WTC11 (cell line): ENCODE results near the gene BTC. TPM values are rescaled to one million over a fixed set of nuclear protein-coding genes. Genes with fewer than 3 reads are reported as not detected.

ENCODE experiments used
- ATAC-seq: fragments of 200-7000 bp; cut with Tn5 transposase; 2 replicates; pipeline ENCODE4 v1.10.0; 2021; ENCODE audit warnings: mild to moderate bottlenecking, moderate library complexity
- CTCF ChIA-PET: fragments of 300-600 bp; sonication (Branson Sonifier 250); formaldehyde crosslinking; loops from one replicate; lab custom pipeline; 2021; ENCODE audit warnings: antibody characterized with exemption; lab: Charles Lee
- POLR2A ChIA-PET: fragments of 350-600 bp; sonication (Branson Sonifier 250); formaldehyde crosslinking; loops from one replicate; lab custom pipeline; 2021; ENCODE audit warnings: antibody characterized with exemption; lab: Charles Lee
- DNase-seq: peaks from one replicate; pipeline ENCODE4 v3.0.0; 2021; ENCODE audit warnings: low spot score
- H3K27ac Mint-ChIP-seq: 2 replicates; pipeline ENCODE4 v1.8.0; 2021; ENCODE audit warnings: mixed read lengths
- H3K27me3 Mint-ChIP-seq: 2 replicates; pipeline ENCODE4 v1.8.0; 2021; ENCODE audit warnings: low read depth, mild to moderate bottlenecking, moderate library complexity, mixed read lengths
- H3K36me3 Mint-ChIP-seq: 2 replicates; pipeline ENCODE4 v1.8.0; 2021; ENCODE audit warnings: mixed read lengths
- H3K4me1 Mint-ChIP-seq: 2 replicates; pipeline ENCODE4 v1.8.0; 2022; ENCODE audit warnings: mixed read lengths
- H3K4me3 Mint-ChIP-seq: 2 replicates; pipeline ENCODE4 v1.8.0; 2021; ENCODE audit warnings: mild to moderate bottlenecking, moderate library complexity, mixed read lengths
- H3K9me3 Mint-ChIP-seq: 2 replicates; pipeline ENCODE4 v1.8.0; 2021; ENCODE audit warnings: mixed read lengths
- EMX1 ChIP-seq: fragments of 250-450 bp; sonication (Bioruptor Pico); IDR thresholded peaks from 2 replicates; pipeline ENCODE4 v1.8.0; 2021; ENCODE audit warnings: mild to moderate bottlenecking
- JUN ChIP-seq: sonication (generic); formaldehyde crosslinking; IDR thresholded peaks from 2 replicates; pipeline ENCODE4 v1.8.0; 2023; ENCODE audit warnings: mild to moderate bottlenecking, missing genetic modification reagents
- MXD4 ChIP-seq: fragments of 250-450 bp; sonication (Bioruptor Pico); IDR thresholded peaks from 2 replicates; pipeline ENCODE4 v1.8.0; 2021; ENCODE audit warnings: mild to moderate bottlenecking, moderate library complexity, borderline replicate concordance
- NFYB ChIP-seq: sonication (generic); formaldehyde crosslinking; conservative IDR thresholded peaks from 2 replicates; pipeline ENCODE4 v1.8.0; 2022; ENCODE audit warnings: low read depth, missing genetic modification reagents
- ZNF138 ChIP-seq: sonication (generic); formaldehyde crosslinking; conservative IDR thresholded peaks from 2 replicates; pipeline ENCODE4 v1.8.1; 2022; ENCODE audit warnings: mild to moderate bottlenecking, moderate library complexity, missing genetic modification reagents
- ZNF263 ChIP-seq: sonication (generic); formaldehyde crosslinking; IDR thresholded peaks from 2 replicates; pipeline ENCODE4 v1.8.1; 2022; ENCODE audit warnings: low read depth, mild to moderate bottlenecking, moderate library complexity, missing genetic modification reagents
- total RNA-seq: library from RNA; stranded (reverse); gene quantifications from 3 replicates; pipeline ENCODE4 v1.2.3, GENCODE V29; 2021
- TF ChIP-seq, protein P1 (sequence below): sonication (generic); formaldehyde crosslinking; IDR thresholded peaks from 2 replicates; pipeline ENCODE4 v1.8.0; 2023; ENCODE audit warnings: mild to moderate bottlenecking, missing genetic modification reagents
- TF ChIP-seq, protein P2 (sequence below): fragments of 250-450 bp; sonication (Bioruptor Pico); IDR thresholded peaks from 2 replicates; pipeline ENCODE4 v2.1.2; 2022; ENCODE audit warnings: mild to moderate bottlenecking, moderate library complexity
- TF ChIP-seq, protein P3 (sequence below): sonication (generic); formaldehyde crosslinking; IDR thresholded peaks from 2 replicates; pipeline ENCODE4 v1.8.1; 2022; ENCODE audit warnings: low read depth, missing genetic modification reagents, borderline replicate concordance
- TF ChIP-seq, protein P4 (sequence below): sonication (generic); formaldehyde crosslinking; IDR thresholded peaks from 2 replicates; pipeline ENCODE4 v1.8.1; 2023; ENCODE audit warnings: mild to moderate bottlenecking, missing genetic modification reagents, borderline replicate concordance
- TF ChIP-seq, protein P5 (sequence below): sonication (generic); formaldehyde crosslinking; IDR thresholded peaks from 2 replicates; pipeline ENCODE4 v1.8.0; 2023; ENCODE audit warnings: missing genetic modification reagents, mild to moderate bottlenecking, borderline replicate concordance
- TF ChIP-seq, protein P6 (sequence below): sonication (generic); formaldehyde crosslinking; IDR thresholded peaks from 2 replicates; pipeline ENCODE4 v1.8.1; 2023; ENCODE audit warnings: mild to moderate bottlenecking, missing genetic modification reagents, moderate library complexity
- TF ChIP-seq, protein P7 (sequence below): sonication (generic); formaldehyde crosslinking; IDR thresholded peaks from 2 replicates; pipeline ENCODE4 v1.8.1; 2023; ENCODE audit warnings: mild to moderate bottlenecking, moderate library complexity, missing genetic modification reagents
- TF ChIP-seq, protein P8 (sequence below): fragments of 250-450 bp; sonication (Bioruptor Pico); IDR thresholded peaks from 2 replicates; pipeline ENCODE4 v1.9.0; 2021; ENCODE audit warnings: mild to moderate bottlenecking

The BTC gene
- total RNA-seq, 1 experiment from 2014 or later: 0.07 TPM

DNA sequence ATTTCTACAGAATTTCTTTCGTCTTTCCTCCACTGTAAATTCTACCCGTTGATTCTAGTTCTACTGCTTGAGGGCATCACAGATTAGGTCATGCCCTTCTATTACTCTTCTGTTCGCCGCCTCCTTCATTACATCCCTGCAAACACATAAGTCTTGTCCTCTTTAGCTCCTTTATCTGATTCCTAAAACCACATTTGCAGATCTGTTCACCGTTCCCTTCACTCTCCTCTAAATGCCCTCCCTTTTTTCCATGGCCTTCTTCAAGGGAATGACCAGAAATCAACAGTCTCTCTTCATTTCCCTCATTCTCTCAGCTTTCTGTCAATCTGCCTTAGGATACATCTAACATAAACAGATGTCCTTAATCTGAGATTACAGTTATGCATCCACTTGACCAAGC, 43.1 kb downstream of the BTC start:
- no peak overlapping the region for H3K27ac Mint-ChIP-seq
- no peak overlapping the region for H3K4me3 Mint-ChIP-seq
- TF ChIP-seq, protein P1, sequence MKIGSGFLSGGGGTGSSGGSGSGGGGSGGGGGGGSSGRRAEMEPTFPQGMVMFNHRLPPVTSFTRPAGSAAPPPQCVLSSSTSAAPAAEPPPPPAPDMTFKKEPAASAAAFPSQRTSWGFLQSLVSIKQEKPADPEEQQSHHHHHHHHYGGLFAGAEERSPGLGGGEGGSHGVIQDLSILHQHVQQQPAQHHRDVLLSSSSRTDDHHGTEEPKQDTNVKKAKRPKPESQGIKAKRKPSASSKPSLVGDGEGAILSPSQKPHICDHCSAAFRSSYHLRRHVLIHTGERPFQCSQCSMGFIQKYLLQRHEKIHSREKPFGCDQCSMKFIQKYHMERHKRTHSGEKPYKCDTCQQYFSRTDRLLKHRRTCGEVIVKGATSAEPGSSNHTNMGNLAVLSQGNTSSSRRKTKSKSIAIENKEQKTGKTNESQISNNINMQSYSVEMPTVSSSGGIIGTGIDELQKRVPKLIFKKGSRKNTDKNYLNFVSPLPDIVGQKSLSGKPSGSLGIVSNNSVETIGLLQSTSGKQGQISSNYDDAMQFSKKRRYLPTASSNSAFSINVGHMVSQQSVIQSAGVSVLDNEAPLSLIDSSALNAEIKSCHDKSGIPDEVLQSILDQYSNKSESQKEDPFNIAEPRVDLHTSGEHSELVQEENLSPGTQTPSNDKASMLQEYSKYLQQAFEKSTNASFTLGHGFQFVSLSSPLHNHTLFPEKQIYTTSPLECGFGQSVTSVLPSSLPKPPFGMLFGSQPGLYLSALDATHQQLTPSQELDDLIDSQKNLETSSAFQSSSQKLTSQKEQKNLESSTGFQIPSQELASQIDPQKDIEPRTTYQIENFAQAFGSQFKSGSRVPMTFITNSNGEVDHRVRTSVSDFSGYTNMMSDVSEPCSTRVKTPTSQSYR (CRISPR knock-in tag): no peak
- TF ChIP-seq, protein P2, sequence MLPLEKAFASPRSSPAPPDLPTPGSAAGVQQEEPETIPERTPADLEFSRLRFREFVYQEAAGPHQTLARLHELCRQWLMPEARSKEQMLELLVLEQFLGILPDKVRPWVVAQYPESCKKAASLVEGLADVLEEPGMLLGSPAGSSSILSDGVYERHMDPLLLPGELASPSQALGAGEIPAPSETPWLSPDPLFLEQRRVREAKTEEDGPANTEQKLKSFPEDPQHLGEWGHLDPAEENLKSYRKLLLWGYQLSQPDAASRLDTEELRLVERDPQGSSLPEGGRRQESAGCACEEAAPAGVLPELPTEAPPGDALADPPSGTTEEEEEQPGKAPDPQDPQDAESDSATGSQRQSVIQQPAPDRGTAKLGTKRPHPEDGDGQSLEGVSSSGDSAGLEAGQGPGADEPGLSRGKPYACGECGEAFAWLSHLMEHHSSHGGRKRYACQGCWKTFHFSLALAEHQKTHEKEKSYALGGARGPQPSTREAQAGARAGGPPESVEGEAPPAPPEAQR (CRISPR knock-in tag): no peak
- TF ChIP-seq ZNF263: no peak
- TF ChIP-seq, all 79 proteins: peak for 0
- CTCF ChIA-PET: no interaction called here
- DNase-seq (no peak), ATAC-seq (no peak)
- no peaks in the 10 kb centered on the region for H3K9me3 Mint-ChIP-seq
- H3K4me1 Mint-ChIP-seq: 0 out of 2 replicates have a peak, but pooled peaks cover 3% of the 10 kb centered on the region
- POLR2A ChIA-PET: no interaction called here
- H3K27me3 Mint-ChIP-seq: no peaks in the 10 kb centered on the region
- H3K36me3 Mint-ChIP-seq: no peaks in the 10 kb centered on the region

DNA sequence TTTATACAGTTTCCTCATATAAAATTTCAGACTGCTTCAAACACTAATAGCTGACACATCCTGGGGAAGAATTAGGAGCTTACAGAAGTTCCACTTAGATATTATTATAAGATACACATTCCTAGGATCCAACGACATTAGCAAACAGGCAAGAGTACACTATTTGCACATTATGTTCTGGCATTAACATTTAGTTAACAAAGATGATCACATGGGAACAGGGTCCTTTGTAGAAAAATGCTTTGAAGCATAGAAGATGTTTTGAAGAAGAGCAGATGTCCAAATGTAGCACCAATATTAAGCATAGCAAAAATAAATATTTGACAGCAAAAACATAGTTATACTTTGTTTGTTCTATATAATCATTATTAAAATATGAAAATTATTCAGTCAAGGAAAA, 52.1 kb downstream of the BTC start:
- ATAC-seq: no peak
- Mint-ChIP-seq H3K4me3 (no peak overlapping the region), H3K36me3 (no peaks in the 10 kb centered on the region), H3K4me1 (no peaks in the 10 kb centered on the region), H3K9me3 (no peaks in the 10 kb centered on the region), H3K27ac (no peak overlapping the region), H3K27me3 (no peaks in the 10 kb centered on the region)
- CTCF ChIA-PET: no interaction called here
- POLR2A ChIA-PET: no interaction called here
- no peak for DNase-seq
- TF ChIP-seq, protein P3, sequence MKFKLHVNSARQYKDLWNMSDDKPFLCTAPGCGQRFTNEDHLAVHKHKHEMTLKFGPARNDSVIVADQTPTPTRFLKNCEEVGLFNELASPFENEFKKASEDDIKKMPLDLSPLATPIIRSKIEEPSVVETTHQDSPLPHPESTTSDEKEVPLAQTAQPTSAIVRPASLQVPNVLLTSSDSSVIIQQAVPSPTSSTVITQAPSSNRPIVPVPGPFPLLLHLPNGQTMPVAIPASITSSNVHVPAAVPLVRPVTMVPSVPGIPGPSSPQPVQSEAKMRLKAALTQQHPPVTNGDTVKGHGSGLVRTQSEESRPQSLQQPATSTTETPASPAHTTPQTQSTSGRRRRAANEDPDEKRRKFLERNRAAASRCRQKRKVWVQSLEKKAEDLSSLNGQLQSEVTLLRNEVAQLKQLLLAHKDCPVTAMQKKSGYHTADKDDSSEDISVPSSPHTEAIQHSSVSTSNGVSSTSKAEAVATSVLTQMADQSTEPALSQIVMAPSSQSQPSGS (CRISPR knock-in tag): no peak
- TF ChIP-seq, protein P4, sequence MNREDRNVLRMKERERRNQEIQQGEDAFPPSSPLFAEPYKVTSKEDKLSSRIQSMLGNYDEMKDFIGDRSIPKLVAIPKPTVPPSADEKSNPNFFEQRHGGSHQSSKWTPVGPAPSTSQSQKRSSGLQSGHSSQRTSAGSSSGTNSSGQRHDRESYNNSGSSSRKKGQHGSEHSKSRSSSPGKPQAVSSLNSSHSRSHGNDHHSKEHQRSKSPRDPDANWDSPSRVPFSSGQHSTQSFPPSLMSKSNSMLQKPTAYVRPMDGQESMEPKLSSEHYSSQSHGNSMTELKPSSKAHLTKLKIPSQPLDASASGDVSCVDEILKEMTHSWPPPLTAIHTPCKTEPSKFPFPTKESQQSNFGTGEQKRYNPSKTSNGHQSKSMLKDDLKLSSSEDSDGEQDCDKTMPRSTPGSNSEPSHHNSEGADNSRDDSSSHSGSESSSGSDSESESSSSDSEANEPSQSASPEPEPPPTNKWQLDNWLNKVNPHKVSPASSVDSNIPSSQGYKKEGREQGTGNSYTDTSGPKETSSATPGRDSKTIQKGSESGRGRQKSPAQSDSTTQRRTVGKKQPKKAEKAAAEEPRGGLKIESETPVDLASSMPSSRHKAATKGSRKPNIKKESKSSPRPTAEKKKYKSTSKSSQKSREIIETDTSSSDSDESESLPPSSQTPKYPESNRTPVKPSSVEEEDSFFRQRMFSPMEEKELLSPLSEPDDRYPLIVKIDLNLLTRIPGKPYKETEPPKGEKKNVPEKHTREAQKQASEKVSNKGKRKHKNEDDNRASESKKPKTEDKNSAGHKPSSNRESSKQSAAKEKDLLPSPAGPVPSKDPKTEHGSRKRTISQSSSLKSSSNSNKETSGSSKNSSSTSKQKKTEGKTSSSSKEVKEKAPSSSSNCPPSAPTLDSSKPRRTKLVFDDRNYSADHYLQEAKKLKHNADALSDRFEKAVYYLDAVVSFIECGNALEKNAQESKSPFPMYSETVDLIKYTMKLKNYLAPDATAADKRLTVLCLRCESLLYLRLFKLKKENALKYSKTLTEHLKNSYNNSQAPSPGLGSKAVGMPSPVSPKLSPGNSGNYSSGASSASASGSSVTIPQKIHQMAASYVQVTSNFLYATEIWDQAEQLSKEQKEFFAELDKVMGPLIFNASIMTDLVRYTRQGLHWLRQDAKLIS (CRISPR knock-in tag): no peak
- TF ChIP-seq EMX1 (CRISPR knock-in tag) (no peak), NFYB (no peak), ZNF263 (no peak), JUN (CRISPR knock-in tag) (no peak), MXD4 (CRISPR knock-in tag) (no peak), ZNF138 (CRISPR knock-in tag) (no peak)
- TF ChIP-seq, protein P5, sequence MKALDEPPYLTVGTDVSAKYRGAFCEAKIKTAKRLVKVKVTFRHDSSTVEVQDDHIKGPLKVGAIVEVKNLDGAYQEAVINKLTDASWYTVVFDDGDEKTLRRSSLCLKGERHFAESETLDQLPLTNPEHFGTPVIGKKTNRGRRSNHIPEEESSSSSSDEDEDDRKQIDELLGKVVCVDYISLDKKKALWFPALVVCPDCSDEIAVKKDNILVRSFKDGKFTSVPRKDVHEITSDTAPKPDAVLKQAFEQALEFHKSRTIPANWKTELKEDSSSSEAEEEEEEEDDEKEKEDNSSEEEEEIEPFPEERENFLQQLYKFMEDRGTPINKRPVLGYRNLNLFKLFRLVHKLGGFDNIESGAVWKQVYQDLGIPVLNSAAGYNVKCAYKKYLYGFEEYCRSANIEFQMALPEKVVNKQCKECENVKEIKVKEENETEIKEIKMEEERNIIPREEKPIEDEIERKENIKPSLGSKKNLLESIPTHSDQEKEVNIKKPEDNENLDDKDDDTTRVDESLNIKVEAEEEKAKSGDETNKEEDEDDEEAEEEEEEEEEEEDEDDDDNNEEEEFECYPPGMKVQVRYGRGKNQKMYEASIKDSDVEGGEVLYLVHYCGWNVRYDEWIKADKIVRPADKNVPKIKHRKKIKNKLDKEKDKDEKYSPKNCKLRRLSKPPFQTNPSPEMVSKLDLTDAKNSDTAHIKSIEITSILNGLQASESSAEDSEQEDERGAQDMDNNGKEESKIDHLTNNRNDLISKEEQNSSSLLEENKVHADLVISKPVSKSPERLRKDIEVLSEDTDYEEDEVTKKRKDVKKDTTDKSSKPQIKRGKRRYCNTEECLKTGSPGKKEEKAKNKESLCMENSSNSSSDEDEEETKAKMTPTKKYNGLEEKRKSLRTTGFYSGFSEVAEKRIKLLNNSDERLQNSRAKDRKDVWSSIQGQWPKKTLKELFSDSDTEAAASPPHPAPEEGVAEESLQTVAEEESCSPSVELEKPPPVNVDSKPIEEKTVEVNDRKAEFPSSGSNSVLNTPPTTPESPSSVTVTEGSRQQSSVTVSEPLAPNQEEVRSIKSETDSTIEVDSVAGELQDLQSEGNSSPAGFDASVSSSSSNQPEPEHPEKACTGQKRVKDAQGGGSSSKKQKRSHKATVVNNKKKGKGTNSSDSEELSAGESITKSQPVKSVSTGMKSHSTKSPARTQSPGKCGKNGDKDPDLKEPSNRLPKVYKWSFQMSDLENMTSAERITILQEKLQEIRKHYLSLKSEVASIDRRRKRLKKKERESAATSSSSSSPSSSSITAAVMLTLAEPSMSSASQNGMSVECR: no peak
- TF ChIP-seq, protein P6, sequence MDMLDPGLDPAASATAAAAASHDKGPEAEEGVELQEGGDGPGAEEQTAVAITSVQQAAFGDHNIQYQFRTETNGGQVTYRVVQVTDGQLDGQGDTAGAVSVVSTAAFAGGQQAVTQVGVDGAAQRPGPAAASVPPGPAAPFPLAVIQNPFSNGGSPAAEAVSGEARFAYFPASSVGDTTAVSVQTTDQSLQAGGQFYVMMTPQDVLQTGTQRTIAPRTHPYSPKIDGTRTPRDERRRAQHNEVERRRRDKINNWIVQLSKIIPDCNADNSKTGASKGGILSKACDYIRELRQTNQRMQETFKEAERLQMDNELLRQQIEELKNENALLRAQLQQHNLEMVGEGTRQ (CRISPR knock-in tag): no peak
- TF ChIP-seq, protein P7, sequence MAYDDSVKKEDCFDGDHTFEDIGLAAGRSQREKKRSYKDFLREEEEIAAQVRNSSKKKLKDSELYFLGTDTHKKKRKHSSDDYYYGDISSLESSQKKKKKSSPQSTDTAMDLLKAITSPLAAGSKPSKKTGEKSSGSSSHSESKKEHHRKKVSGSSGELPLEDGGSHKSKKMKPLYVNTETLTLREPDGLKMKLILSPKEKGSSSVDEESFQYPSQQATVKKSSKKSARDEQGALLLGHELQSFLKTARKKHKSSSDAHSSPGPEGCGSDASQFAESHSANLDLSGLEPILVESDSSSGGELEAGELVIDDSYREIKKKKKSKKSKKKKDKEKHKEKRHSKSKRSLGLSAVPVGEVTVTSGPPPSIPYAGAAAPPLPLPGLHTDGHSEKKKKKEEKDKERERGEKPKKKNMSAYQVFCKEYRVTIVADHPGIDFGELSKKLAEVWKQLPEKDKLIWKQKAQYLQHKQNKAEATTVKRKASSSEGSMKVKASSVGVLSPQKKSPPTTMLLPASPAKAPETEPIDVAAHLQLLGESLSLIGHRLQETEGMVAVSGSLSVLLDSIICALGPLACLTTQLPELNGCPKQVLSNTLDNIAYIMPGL (CRISPR knock-in tag): no peak
- TF ChIP-seq, protein P8, sequence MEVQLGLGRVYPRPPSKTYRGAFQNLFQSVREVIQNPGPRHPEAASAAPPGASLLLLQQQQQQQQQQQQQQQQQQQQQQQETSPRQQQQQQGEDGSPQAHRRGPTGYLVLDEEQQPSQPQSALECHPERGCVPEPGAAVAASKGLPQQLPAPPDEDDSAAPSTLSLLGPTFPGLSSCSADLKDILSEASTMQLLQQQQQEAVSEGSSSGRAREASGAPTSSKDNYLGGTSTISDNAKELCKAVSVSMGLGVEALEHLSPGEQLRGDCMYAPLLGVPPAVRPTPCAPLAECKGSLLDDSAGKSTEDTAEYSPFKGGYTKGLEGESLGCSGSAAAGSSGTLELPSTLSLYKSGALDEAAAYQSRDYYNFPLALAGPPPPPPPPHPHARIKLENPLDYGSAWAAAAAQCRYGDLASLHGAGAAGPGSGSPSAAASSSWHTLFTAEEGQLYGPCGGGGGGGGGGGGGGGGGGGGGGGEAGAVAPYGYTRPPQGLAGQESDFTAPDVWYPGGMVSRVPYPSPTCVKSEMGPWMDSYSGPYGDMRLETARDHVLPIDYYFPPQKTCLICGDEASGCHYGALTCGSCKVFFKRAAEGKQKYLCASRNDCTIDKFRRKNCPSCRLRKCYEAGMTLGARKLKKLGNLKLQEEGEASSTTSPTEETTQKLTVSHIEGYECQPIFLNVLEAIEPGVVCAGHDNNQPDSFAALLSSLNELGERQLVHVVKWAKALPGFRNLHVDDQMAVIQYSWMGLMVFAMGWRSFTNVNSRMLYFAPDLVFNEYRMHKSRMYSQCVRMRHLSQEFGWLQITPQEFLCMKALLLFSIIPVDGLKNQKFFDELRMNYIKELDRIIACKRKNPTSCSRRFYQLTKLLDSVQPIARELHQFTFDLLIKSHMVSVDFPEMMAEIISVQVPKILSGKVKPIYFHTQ: no peak
